ENCODE data around the gene ITPK1. TPM values are rescaled to one million over a fixed set of nuclear protein-coding genes. Genes with fewer than 3 reads are reported as not detected.

The ITPK1 gene
- total RNA-seq, 1 experiment from 2014 or later = 25.9 TPM

DNA sequence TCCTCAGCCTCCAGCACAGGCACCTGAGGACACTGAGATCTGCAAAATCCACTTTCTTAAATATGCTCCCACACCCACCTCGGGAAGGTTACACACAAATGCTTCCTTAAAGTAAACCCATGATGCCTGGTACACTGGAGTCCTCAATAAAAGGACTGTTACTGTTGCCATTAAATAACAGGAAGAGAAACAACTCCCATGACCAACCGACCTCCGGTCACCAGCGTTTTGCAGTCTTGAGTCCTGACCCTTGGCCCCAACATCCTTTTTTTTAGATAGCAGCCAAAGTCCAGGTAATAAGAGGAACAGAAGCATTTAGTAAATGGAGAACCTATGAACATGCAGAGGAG, 42.4 kb downstream of the ITPK1 start:
- H3K27ac ChIP-seq (ENCODE audit: low read length) = no peak overlapping the region
- no peaks in the 10 kb centered on the region for H3K36me3 ChIP-seq (ENCODE audit: control insufficient read depth, insufficient read depth, low read length)
- intact Hi-C loops (cut with micrococcal nuclease; ENCODE audit: unreplicated experiment) = no loop called here
- TF ChIP-seq SIN3A (IDR thresholded peaks at IDR 0.05; ENCODE audit: borderline replicate concordance, insufficient read depth, low read depth, low read length) (no peak), POLR2AphosphoS5 (IDR thresholded peaks at IDR 0.05; ENCODE audit: low read depth, low read length) (no peak), REST (IDR thresholded peaks at IDR 0.05; ENCODE audit: insufficient read depth in 1 of 2, low read depth in 2 of 2, low read length in 1 of 2) (no peak), TCF7L2 (IDR thresholded peaks at IDR 0.05; ENCODE audit: low read depth, low read length) (no peak)
- TF ChIP-seq, protein P1, sequence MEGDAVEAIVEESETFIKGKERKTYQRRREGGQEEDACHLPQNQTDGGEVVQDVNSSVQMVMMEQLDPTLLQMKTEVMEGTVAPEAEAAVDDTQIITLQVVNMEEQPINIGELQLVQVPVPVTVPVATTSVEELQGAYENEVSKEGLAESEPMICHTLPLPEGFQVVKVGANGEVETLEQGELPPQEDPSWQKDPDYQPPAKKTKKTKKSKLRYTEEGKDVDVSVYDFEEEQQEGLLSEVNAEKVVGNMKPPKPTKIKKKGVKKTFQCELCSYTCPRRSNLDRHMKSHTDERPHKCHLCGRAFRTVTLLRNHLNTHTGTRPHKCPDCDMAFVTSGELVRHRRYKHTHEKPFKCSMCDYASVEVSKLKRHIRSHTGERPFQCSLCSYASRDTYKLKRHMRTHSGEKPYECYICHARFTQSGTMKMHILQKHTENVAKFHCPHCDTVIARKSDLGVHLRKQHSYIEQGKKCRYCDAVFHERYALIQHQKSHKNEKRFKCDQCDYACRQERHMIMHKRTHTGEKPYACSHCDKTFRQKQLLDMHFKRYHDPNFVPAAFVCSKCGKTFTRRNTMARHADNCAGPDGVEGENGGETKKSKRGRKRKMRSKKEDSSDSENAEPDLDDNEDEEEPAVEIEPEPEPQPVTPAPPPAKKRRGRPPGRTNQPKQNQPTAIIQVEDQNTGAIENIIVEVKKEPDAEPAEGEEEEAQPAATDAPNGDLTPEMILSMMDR (IDR thresholded peaks at IDR 0.05) = no peak
- H3K9me3 ChIP-seq (ENCODE audit: control insufficient read depth, insufficient read depth, low read depth, low read length) = no peaks in the 10 kb centered on the region
- ATAC-seq (no peak), DNase-seq (ENCODE audit: low read depth, low spot score) (no peak)
- ChIA-PET CTCF (no interaction called here), POLR2A (no interaction called here)
- no peaks in the 10 kb centered on the region for H3K4me1 ChIP-seq (ENCODE audit: control insufficient read depth, insufficient read depth, low read length)
- no peak overlapping the region for H3K4me3 ChIP-seq (ENCODE audit: low read depth in 2 of 2, low read length in 2 of 2)
- no TSS peak for BruUV-seq (replicated peaks)
- in situ Hi-C loops (cut with HindIII; ENCODE audit: low pct_unique_long_range_greater_than_20kb, low sequenced_read_pairs) = no loop called here
- no peaks in the 10 kb centered on the region for H3K27me3 ChIP-seq (ENCODE audit: control insufficient read depth, insufficient read depth, low read length)

DNA sequence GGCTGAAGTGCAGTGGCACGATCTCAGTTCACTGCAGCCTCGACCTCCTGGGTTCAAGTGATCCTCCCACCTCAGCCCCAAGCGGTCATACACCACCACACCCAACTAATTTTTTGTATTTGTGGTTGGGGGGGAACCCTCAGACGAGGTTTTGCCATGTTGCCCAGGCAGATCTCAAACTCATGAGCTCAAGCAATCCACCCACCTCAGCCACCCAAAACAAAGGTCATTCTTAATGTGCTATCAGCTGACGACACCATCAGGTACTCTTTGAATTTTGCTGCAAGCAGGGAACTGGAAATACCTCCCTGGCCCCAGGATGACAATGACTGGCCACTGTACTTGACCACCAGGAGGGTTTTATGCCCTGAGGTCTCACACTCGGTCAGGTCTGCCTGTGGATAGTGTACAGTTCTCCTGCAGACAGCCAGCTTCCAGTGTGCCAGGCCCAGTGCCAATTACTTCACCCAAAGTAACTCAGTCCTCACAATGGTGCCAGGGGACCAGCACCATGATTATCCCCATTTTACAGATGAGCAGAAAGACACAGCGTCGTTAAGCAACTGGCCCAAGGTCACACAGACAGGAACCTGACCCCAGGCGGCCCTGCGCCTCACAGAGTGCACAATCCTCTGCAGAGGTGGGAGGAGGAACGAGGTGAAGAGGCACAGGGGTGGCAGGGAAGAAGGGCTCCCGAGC, 42.9 kb downstream of the ITPK1 start:
- H3K27ac ChIP-seq (ENCODE audit: low read length) = no peak overlapping the region
- CTCF ChIA-PET = no interaction called here
- in situ Hi-C loops (cut with HindIII; ENCODE audit: low pct_unique_long_range_greater_than_20kb, low sequenced_read_pairs) = no loop called here
- POLR2A ChIA-PET = no interaction called here
- no peak for DNase-seq (ENCODE audit: low read depth, low spot score)
- no peak for TF ChIP-seq POLR2AphosphoS5 (IDR thresholded peaks at IDR 0.05; ENCODE audit: low read depth, low read length)
- H3K36me3 ChIP-seq (ENCODE audit: control insufficient read depth, insufficient read depth, low read length) = no peaks in the 10 kb centered on the region
- intact Hi-C loops (cut with micrococcal nuclease; ENCODE audit: unreplicated experiment) = no loop called here
- ATAC-seq = no peak
- BruUV-seq (replicated peaks) = no TSS peak
- no peaks in the 10 kb centered on the region for H3K27me3 ChIP-seq (ENCODE audit: control insufficient read depth, insufficient read depth, low read length)
- no peaks in the 10 kb centered on the region for H3K4me1 ChIP-seq (ENCODE audit: control insufficient read depth, insufficient read depth, low read length)
- no peaks in the 10 kb centered on the region for H3K9me3 ChIP-seq (ENCODE audit: control insufficient read depth, insufficient read depth, low read depth, low read length)
- no peak overlapping the region for H3K4me3 ChIP-seq (ENCODE audit: low read depth in 2 of 2, low read length in 2 of 2)

- TF ChIP-seq, protein P1 (IDR thresholded peaks at IDR 0.05) = no peak
- no peak for TF ChIP-seq POLR2AphosphoS5 (IDR thresholded peaks at IDR 0.05; ENCODE audit: low read depth, low read length)
- no peak for TF ChIP-seq SIN3A (IDR thresholded peaks at IDR 0.05; ENCODE audit: borderline replicate concordance, insufficient read depth, low read depth, low read length)
These were observed 47.0 kb downstream of the ITPK1 start for GRCh38 chr14:93068711-93069110.

More at GRCh38 chr14:93068711-93069110, 47.0 kb downstream of the ITPK1 start:
- Histone ChIP-seq H3K9me3 (ENCODE audit: control insufficient read depth, insufficient read depth, low read depth, low read length) (no peaks in the 10 kb centered on the region), H3K27ac (ENCODE audit: low read length) (no peak overlapping the region), H3K27me3 (ENCODE audit: control insufficient read depth, insufficient read depth, low read length) (no peaks in the 10 kb centered on the region), H3K4me3 (ENCODE audit: low read depth in 2 of 2, low read length in 2 of 2) (no peak overlapping the region), H3K4me1 (ENCODE audit: control insufficient read depth, insufficient read depth, low read length) (no peaks in the 10 kb centered on the region), H3K36me3 (ENCODE audit: control insufficient read depth, insufficient read depth, low read length) (no peaks in the 10 kb centered on the region)
- BruUV-seq (replicated peaks) = no TSS peak
- intact Hi-C loops (cut with micrococcal nuclease; ENCODE audit: unreplicated experiment) = no loop called here
- ChIA-PET CTCF (no interaction called here), POLR2A (no interaction called here)
- DNase-seq (ENCODE audit: low read depth, low spot score) (no peak), ATAC-seq (no peak)
- in situ Hi-C loops (cut with HindIII; ENCODE audit: low pct_unique_long_range_greater_than_20kb, low sequenced_read_pairs) = no loop called here

Measured in Panc1 (cell line).